Peyer's patch (tissue), 4 donors: ENCODE results near the gene SNTG2.

ENCODE experiments used
- POLR2A ChIP-seq, 2 donors: fragments of 450-650 bp; IDR thresholded peaks; one replicate each; pipeline ENCODE4 v1.5.1; 2017; ENCODE audit warnings: antibody characterized with exemption in 2 of 2, mild to moderate bottlenecking in 2 of 2, moderate library complexity in 2 of 2
- TF ChIP-seq, protein P1 (sequence below), 6 experiments: fragments of 450-650 bp in 4 of 6; fragments of 200-600 bp in 2 of 6; sonication (generic) in 1 of 6; IDR thresholded peaks; one replicate each; pipeline ENCODE4 v1.5.1; 2017 to 2019; ENCODE audit warnings: antibody characterized with exemption in 6 of 6, mild to moderate bottlenecking in 3 of 6, moderate library complexity in 1 of 6

DNA sequence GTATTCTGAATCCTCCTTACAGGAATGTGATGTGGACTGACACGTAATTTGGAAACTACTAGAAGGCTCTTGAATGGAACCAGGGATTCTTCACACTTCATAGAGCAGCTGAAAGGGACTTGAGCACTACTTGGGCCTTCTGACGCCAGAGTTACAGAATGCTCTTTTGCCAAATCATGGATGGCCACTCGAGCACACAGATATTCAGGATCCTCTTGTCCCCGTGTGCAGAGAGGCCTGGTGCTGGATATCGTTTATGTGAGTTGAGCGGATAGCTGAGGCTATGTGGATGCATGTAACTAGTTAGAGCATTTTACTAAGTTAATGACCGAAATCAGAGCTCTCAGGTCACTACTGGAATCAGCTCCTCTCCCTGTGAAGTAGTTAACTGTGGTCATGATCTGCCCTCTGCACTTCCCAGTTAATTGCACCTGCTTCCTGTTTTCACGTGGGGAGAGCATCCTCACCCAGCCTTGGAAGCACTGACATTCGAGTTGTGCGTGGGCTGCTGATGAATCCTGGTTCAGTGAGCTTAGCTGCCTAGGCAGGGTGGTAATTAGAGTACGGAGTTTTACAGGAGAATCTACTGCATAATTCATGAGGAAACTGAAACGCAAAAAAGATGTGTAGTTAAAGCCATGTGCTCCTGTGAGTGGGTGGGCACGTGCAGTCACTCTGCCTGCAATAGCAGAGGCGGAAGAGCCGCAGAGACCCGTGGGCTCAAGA lies 457.5 kb downstream of the SNTG2 start:
- TF ChIP-seq, protein P1, sequence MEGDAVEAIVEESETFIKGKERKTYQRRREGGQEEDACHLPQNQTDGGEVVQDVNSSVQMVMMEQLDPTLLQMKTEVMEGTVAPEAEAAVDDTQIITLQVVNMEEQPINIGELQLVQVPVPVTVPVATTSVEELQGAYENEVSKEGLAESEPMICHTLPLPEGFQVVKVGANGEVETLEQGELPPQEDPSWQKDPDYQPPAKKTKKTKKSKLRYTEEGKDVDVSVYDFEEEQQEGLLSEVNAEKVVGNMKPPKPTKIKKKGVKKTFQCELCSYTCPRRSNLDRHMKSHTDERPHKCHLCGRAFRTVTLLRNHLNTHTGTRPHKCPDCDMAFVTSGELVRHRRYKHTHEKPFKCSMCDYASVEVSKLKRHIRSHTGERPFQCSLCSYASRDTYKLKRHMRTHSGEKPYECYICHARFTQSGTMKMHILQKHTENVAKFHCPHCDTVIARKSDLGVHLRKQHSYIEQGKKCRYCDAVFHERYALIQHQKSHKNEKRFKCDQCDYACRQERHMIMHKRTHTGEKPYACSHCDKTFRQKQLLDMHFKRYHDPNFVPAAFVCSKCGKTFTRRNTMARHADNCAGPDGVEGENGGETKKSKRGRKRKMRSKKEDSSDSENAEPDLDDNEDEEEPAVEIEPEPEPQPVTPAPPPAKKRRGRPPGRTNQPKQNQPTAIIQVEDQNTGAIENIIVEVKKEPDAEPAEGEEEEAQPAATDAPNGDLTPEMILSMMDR (IDR thresholded peaks at IDR 0.05) = no peak
- no peak for TF ChIP-seq POLR2A (IDR thresholded peaks at IDR 0.05)
